Measurements from ENCODE around the gene IFT122.
"Not testable (repeated sequence)": the region's sequence is repeated elsewhere in the genome, so short reads cannot be mapped to it uniquely, and the experiment has no call there.

Gene IFT122

DNA sequence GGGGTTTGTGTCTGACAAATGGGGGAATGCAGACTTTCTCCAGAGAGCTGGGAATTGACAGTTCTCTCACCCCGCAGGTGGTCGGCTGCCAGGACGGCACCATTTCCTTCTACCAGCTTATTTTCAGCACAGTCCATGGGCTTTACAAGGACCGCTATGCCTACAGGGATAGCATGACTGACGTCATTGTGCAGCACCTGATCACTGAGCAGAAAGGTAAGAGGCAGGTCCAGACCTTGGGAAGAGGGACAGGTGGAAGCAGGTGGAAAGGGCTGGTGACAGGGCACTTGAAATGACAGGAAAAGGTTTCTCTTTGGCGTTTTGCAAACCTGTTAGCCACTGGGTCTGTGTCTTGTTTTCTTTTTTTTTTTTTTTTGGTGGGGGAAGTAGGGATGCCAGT lies 36.6 kb downstream of the IFT122 start:
- no peak for DNase-seq

DNA sequence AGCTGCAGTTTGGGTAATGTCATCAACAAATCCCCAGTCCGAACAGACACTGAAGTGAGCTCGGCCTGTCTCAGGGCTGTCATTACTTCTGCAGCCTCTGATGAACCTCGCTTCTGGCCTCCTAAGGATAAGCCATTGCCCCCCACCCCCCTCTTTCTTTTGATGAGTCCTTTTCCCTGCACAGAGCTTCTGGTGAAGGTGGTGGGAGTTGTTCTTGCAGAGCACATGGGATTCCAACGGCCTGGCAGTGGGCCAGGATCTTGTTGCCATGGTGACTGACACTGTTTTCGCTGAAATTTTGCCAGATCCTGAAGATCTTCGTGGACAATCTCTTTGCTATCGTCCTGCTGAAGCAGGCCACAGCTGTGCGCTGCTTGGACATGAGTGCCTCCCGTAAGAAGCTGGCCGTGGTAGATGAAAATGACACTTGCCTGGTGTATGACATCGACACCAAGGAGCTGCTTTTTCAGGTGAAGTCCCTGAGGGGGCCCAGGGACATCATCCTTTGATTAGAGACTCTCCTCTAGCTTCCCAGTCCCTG lies 41.3 kb downstream of the IFT122 start:
- DNase-seq, result not testable (repeated sequence)

DNA sequence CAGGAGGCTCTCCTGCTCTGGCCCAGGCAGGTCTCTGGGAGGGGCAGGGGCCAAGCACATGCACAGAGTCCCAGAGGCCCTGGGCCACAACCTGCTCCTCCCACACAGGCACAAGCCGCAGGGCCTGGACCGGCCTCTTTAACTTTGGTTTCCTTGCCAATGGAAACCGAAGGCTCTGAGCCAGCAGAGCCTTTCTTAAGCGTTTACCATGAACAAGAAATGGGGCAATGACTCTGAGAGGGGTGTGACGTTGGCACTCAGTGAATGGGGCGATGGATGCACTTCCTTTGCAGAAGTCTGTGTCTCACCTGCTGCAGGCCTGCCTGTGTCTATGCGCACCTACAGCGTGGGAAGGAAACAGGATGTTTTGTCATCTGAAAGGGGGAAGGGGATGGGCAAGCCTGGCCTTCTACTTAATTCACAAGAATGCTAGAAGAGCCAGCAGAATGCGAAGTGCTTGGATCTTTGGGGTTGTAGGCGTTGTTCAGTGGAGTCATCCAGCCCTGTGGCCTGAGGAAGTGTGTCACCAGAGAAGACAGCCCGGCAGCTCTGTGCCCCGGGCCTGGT lies 41.8 kb downstream of the IFT122 start:
- peak; percentile 66 to 68 for DNase-seq

DNA sequence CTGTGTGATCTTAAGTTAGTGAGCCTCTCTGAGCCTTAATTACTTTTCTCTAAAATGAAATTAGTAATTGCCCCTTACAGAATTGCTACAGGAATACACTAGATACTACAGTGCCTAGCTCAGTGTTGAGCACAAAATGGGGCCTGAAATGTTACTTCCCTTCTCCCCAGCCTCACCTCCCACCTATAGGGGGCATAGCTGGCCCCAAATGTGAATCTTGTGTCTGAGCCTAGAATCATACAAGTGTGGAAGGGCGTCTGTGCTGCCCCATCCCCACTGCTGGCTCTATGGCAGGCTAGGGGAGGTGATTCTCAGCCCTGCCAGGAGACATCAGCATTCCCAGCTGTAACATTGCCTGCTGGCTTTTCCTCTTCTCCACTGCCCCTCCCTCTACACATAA lies 42.7 kb downstream of the IFT122 start:
- DNase-seq, result no peak

DNA sequence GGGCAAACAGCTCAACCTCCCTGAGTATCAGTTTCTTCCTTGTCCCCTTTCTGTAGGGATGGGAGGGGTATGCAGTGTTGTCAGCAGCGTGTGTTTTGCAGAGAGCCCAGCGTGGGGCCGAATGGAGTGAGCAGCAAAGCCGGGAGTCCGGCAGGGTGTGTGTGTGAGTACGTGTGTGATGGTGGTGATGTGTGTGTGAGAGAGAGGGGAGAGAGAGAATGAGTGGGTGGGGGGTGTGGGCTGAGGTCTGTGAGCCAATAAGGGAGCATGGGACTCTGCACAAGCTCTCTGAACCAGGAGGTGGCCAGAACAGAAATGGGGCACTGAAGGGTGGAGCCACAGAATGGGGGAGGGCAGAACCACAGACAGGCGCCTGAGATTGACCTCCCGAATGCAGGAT lies 43.8 kb downstream of the IFT122 start:
- DNase-seq, result no peak

DNA sequence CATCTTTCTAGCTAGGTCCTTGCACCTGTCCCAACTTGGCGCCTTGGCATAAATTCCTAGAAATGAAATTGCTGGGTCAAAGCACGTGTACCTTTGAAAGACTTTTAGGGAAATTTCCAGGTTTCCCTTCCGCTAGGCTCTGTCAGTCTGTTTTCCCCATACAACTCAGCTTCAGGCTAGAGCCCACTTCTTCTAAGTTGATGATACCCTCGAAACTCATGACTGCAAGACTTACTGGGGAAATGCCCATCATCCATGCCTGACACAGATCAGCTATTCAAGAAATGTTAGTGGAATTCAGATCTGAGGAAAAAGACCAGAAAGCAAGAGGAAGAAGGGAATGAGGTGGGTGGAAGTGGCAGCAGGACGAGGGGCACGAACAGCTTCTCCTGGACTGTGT lies 45.1 kb downstream of the IFT122 start:
- DNase-seq, result not testable (repeated sequence)

DNA sequence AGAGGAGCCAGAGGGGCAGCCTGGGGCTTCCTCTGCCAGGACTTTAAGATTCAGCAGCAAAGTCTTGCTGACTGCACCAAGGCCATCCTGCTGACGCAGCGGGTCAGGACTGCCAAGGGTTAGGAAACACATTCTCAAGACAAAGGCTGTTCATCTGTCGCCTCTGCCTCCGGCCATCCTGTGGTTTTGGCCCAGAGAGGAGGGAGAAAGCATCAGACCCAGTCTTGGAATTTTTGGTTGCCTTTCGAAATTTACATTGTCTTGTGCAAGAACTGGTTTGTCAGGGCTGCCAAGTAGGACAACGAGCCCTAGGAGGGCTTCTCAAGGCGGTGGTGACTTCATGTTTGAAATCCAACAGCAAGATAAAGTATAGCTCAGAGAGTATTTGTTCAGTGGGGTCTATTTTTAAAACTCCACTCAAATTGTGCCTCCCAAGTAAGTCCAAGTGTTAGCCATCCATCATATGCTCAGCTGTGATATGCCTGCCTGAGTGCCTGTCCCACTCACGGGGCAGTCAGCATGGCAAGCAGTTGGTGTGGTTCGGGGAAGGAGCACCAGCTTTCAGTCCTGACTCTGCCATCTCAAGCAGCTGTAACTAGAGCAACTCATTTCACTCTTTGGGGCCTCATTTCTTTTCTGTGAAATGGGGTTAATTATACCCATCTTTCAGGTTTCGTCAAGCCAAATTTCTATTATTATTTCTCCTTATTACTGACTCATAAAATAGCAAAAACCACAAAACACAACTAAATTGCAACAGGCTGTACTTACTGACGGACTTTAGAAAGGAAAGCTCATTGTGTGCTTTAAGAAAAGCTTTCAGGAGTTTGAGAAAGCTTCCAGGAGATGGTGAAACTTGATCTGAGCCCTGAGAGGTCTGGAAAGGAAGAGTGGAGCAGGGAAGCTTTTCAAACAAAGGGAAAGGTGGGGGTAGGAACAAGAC lies 46.0 kb downstream of the IFT122 start:
- no peak for DNase-seq

DNA sequence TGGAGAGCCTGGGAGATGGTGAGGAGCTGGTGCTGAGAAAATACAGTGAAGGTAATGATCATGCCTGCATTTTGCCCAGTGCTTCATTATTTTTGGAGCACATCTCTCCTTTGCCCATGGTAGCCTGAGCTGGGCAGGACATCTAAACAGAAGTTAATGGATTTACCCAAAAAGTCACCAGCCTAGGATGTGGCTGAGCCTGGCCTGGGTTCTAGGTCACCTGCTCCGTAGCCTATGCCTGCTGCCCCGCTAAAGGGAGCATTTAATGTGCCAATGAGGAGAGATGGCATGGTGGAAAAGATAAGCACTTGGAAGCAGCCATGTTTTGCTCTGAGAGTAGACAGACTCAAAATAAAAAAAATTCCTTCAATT lies 46.6 kb downstream of the IFT122 start:
- no peak for DNase-seq

DNA sequence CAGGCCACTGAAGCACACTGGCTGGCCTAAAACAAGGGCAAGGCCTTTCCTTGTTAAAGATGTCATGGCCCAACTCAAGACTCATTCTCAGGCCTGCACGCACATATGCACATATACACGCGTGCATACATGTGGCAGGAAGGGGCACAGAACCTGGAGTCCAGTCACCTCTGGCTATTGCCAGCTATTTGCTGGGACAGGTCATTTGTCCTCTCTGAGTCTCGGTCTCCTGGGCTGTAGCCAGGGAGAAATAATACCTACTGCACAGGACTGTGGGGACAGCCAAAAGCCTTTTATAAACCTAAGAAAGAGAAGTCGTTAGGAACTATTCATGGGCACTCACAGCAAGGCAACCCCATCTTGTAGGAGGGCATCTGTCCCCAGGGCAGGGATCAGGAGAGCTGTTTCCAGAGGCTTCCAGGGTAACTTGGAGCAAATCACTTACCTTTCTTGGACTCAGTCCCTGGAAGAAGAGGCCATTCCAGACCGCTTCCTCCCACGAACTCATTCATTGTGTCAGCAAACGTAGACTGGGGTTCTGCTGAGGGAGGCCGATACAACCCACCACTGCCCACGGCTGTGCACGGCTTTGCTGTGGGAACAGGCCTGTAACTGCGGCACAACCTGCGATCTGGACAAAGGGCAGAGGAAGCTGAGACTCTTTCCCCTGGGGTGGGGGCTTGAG lies 47.3 kb downstream of the IFT122 start:
- DNase-seq, result no peak

DNA sequence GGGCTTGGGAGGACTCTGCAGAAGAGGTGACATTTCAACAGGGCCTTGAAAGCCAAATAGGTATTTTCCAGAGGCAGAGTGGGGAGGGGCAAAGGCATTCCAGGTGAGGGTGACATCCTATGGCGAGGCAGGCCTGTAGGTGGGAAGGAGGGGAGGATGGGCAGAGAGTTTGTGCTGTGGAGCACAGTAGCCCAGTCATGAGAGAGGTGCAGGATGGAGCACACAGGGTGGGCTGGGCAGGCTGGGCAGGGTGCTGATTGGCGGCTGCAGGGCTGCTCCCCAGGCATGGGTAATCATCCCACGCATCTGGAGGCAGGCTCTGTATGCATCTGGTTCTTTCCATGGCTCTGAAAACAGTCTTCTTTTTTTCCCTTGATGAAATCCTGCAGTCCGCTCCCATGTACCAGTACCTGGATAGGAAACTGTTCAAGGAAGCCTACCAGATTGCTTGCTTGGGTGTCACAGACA lies 47.9 kb downstream of the IFT122 start:
- DNase-seq, result not testable (repeated sequence)

DNA sequence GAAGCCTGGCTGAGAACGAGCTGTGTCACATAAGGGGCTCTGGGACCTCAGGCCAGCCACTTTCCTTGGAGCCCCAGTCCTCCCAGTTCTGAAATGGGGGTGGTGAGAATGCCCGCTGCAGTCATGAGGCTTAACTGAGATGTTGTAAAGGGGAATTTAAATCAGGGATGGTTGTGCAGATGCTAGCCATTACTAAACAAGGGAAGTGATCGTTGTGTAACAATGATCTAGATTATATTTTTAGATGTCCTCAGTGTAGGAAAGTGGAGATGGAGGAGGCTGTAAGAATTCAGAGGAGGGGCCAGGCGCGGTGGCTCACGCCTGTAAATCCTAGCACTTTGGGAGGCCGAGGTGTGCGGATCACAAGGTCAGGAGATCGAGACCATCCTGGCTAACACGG lies 49.2 kb downstream of the IFT122 start:
- not testable (repeated sequence) for DNase-seq

DNA sequence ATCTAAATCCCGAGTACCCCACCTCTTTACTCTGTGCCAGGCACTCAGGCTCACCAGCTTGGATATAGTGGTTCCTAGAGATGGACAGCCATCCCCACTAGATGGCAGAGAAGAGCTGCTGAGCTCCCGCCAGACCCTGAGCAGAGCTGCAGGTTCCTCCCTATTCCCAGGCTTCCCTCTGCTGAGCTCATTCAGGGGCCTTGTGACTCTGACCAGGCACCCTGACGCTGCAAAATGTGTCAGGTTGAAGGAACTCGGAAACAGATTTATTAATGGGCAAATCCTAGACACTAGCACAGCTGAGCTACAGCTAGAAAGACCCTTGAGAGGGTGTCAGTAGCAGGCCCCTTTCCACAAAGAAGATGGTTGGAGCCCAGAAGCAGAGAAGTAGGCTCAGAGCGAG lies 50.2 kb downstream of the IFT122 start:
- peak; percentile 69 to 78 for DNase-seq

DNA sequence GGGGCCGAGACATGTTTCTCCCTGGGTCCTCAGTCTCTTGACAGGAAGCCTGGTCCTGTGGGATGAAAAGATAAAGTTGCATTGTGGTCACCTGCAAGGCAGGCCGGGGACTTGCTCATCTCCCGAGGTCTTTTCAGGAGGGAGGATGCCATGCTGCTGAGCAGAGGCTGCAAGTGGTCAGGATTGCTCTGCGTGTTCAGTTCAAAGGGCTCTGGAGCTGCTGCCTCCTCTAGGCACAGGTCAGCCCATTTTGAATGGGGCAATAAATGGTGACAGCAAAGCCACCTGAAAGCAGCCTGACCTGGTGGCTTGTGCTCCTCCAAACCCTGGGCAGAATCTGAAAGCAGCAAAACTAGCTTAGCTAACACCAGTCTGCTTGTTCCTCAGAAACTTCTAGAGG lies 51.1 kb downstream of the IFT122 start:
- DNase-seq, result not testable (repeated sequence)

DNA sequence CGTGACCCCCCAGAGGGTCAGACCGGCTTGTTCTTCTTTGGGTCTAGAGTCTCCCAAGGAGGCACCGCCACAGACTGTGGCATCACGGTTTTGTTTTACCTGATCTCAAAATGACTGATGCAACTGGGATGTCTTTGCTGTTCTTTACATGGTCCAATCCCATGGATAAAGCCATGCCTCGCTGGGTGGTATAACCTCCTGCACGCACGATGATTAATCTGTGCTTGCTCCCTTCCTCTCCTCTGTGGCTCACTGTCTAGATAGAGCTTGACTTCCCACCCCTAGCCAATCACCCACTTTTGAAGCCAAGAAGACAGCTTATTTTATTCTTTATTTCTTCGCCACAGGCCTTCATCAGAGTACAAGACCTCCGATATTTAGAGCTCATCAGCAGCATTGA lies 51.8 kb downstream of the IFT122 start:
- peak in 1 of 2 donors; percentile 8 for DNase-seq

DNA sequence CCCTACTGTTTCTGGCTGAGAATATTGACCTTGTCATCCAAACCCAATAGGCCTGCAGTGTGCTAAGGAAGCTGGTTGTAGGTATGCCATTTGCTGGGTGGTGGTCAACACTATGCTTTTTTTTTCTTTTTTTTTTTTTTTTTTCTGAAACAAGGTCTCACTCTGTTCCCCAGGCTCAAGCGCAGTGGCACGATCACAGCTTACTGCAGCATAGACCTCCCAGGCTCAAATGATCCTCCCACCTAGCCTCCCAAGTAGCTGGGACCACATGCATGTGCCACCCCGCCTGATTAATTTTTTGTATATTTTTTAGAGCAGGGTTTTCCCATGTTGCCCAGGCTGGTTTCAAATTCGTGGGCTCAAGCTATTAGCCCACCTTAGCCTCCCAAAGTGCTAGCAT lies 52.7 kb downstream of the IFT122 start:
- no peak for DNase-seq

DNA sequence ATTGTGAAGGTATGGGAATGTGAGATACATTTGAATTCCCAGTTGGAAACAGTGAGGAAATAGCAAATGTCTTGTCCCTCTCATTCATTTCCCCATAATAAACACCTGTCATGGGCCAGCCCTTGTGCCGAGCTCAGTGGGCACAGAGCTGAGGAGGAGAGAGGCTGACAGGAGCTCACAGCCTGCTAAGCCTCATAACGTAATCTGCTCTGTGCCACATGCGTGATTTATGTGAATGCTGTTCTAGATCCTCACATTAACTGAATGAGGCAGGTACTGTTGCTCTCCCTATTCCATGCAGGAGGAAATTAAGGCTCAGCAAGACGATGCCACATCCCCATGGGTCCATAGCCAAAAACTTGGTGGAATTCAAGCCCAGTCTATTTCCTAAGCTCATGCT lies 53.2 kb downstream of the IFT122 start:
- no peak for DNase-seq

DNA sequence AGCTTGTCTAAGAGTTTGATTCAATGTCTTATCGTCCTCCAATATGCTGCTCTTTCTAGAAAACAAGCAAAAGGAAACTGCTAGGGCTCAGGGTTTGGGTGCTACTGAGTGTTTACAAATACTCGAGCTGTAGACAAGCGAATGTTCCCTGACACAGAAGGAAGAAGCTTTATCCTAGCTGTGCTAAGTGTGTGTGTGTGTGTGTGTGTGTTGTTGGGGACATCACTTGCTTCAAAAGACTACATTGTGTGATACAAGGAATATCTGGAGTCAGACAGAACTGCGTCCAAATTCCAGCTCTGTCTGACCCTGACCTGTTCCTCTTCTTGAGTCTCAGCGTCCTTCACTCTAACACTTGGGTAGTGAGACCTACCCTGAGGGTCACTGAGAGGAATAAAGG lies 54.5 kb downstream of the IFT122 start:
- not testable (repeated sequence) for DNase-seq

DNA sequence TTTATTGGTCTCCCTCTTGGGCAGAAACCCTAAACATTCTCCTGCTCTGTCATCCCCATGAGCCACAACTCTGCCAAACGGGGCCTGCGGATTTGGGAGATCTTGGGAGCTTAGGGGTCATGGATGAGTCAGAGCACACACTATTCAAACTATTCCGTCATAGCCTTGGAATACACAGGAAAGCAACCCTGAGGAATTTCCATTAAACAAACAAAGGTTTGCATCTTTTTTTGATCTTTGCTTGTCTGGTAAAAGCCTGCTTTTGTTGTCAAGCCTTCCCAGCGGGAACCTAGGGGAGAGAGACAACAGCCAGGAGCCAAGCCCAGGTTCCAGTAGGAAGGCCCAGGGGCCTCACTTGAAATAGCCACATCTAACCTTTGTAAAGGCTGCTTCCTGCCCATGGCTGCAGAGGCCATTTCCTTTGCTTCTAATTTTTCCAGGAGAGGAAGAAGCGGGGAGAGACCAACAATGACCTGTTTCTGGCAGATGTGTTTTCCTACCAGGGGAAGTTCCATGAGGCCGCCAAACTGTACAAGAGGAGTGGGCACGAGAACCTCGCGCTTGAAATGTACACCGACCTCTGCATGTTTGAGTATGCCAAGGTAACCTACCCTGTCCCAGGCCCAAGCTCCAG lies 55.1 kb downstream of the IFT122 start:
- not testable (repeated sequence) for DNase-seq

DNA sequence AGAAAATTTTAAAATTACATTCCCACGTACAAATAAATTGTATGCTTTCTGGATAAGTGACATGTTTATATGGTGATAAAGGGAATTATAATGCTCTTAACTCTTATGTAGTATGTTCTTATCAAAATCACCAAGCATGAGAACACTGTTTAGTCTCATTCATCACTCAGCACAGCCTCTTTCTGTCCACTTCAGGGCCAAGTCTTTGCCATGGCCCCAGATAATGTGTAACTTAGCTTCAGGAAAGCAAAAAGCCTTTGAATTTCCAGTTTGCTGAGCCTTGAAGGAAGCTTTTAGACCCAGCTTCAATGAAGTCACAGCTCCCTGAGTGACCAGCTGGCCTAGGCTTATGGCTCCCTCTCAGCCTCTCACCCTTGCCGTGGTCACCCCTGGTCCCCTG lies 57.9 kb downstream of the IFT122 start:
- not testable (repeated sequence) for DNase-seq

DNA sequence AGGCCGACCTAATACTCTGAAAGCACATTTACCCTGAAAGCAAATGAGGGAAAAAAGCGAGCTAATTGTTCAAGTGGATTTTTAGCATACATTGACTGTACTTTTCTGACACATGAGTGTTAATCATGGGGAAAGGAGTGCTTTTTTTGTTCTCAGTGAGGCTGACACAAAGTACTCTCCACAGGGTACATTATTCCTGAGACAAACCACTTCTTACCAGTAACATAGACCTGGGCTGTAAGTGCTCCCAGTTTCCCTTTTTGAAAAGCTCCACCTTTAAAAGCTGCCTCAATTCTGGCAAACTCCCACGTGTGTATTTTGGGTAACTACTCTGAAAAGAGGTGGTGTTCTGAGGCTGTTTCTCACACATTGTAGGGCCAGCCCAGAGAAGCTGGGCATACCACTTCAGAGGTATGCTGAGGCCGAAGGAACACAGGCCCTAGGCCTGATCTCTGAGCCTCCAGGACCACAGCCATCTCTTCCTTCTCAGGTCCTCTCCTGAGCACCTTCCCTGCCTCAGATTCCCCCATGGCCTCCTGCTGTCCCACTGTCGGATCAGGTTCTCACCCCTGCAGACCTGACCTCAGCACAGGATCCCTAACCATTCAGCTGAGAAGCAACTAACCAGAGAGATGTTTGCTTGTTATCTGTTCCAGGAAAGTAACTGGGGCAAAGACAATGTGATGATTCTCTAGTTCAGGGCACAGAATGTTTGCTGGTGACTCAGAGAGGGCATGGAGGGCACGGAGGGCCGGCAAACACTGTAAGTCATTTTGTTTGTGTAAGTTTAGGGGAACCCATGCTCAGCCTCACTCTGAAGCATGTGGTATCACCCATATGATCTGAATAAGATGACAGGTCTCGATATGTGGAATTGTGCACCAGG lies 58.8 kb downstream of the IFT122 start:
- not testable (repeated sequence) for DNase-seq

DNA sequence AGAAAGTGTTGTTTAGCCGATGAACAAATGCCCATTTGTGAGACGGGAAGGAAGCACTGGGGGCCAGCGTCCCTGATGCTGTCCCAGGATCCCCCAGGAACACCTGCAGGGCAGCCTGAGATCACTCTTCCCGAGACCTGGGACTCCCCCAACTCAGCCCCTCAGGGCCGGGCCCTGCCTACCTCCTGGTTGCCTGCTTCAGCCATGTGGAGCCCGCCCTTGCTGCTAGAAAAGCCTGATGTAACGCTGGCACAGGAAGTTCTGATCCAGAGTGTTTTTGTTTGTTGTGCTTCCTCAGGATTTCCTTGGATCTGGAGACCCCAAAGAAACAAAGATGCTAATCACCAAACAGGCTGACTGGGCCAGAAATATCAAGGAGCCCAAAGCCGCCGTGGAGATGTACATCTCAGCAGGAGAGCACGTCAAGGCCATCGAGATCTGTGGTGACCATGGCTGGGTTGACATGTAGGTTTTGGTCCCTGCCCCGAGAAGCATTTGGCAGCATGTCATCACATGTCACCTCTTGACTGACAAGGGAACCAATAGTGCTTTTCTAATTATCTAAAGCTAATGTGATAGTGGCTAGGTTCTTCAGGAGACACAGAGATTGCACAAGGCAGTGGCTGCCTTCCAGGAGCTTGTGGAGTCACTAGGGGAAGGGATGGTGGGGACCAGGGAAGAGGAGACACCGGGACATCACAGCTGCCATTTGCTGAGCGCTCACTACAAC lies 59.7 kb downstream of the IFT122 start:
- not testable (repeated sequence) for DNase-seq

Measured in CD4-positive, alpha-beta T cell treated with Interferon alpha-2 for 1 hour (primary cell).